D341Med (cell line): ENCODE results near the gene PDLIM5.

Source experiments
- DNase-seq: peaks from one replicate; pipeline ENCODE4 v3.0.0; 2012; ENCODE audit warnings: low spot score

Gene PDLIM5

GRCh38 chr4:94561249-94562024, 109.7 kb downstream of the PDLIM5 start:
- DNase-seq, result no peak

- DNase-seq, result no peak
These were observed 110.5 kb downstream of the PDLIM5 start for GRCh38 chr4:94562285-94562684.

- no peak for DNase-seq
These were observed 112.5 kb downstream of the PDLIM5 start for GRCh38 chr4:94564252-94564651.

GRCh38 chr4:94566420-94566819, 114.7 kb downstream of the PDLIM5 start:
- no peak for DNase-seq

- no peak for DNase-seq
These were observed 116.1 kb downstream of the PDLIM5 start for GRCh38 chr4:94567811-94568210.

GRCh38 chr4:94570558-94570957, 118.8 kb downstream of the PDLIM5 start:
- no peak for DNase-seq

- DNase-seq, result no peak
These were observed 119.6 kb downstream of the PDLIM5 start for GRCh38 chr4:94571298-94571697.

GRCh38 chr4:94571715-94572114, 120.0 kb downstream of the PDLIM5 start:
- DNase-seq, result no peak

- no peak for DNase-seq
These were observed 122.3 kb downstream of the PDLIM5 start for GRCh38 chr4:94574050-94574449.

- DNase-seq, result no peak
These were observed 122.9 kb downstream of the PDLIM5 start for GRCh38 chr4:94574616-94575015.

- DNase-seq, result no peak
These were observed 123.9 kb downstream of the PDLIM5 start for GRCh38 chr4:94575652-94576051.

GRCh38 chr4:94576210-94576609, 124.5 kb downstream of the PDLIM5 start:
- no peak for DNase-seq

GRCh38 chr4:94577136-94577535, 125.4 kb downstream of the PDLIM5 start:
- DNase-seq, result peak; percentile 76

- DNase-seq, result no peak
These were observed 126.5 kb downstream of the PDLIM5 start for GRCh38 chr4:94578195-94578594.

GRCh38 chr4:94581766-94582165, 130.0 kb downstream of the PDLIM5 start:
- DNase-seq, result no peak

- DNase-seq, result no peak
These were observed 130.8 kb downstream of the PDLIM5 start for GRCh38 chr4:94582517-94582916.

- no peak for DNase-seq
These were observed 132.3 kb downstream of the PDLIM5 start for GRCh38 chr4:94583914-94584641.

GRCh38 chr4:94588896-94589693, 137.4 kb downstream of the PDLIM5 start:
- DNase-seq, result no peak

- peak; percentile 18 for DNase-seq
These were observed 138.8 kb downstream of the PDLIM5 start for GRCh38 chr4:94590493-94590892.

GRCh38 chr4:94591289-94591688, 139.5 kb downstream of the PDLIM5 start:
- DNase-seq, result no peak

GRCh38 chr4:94595013-94595412, 143.3 kb downstream of the PDLIM5 start:
- DNase-seq, result no peak

GRCh38 chr4:94595880-94596483, 144.2 kb downstream of the PDLIM5 start:
- peak; percentile 26 for DNase-seq
